Neural crest cell (in vitro differentiated cells): ENCODE data around the gene PIGZ. TPM values are rescaled to one million over a fixed set of nuclear protein-coding genes. Genes with fewer than 3 reads are reported as not detected.

Source experiments
- DNase-seq: peaks from one replicate; pipeline ENCODE4 v3.0.0; 2021; ENCODE audit warnings: low read depth, mixed read lengths, low spot score
- H3K27ac Mint-ChIP-seq: one replicate; pipeline ENCODE4 v1.8.0; 2021; ENCODE audit warnings: mild to moderate bottlenecking, mixed read lengths; ENCODE audit not compliant: unreplicated experiment
- H3K27me3 Mint-ChIP-seq: 2 replicates; pipeline ENCODE4 v1.8.0; 2021; ENCODE audit warnings: low read depth, mild to moderate bottlenecking, mixed read lengths
- H3K36me3 Mint-ChIP-seq: 2 replicates; pipeline ENCODE4 v1.8.0; 2021; ENCODE audit warnings: low read depth, mild to moderate bottlenecking, mixed read lengths
- H3K4me1 Mint-ChIP-seq: 2 replicates; pipeline ENCODE4 v1.8.0; 2021; ENCODE audit warnings: mixed read lengths
- H3K4me3 Mint-ChIP-seq: one replicate; pipeline ENCODE4 v1.8.0; 2021; ENCODE audit warnings: mild to moderate bottlenecking, mixed read lengths
- H3K9me3 Mint-ChIP-seq: 2 replicates; pipeline ENCODE4 v1.8.0; 2021; ENCODE audit warnings: mixed read lengths
- CTCF ChIP-seq: fragments of 200-600 bp; sonication (generic); conservative IDR thresholded peaks from 2 replicates; pipeline ENCODE4 v1.5.0; 2021; ENCODE audit warnings: antibody characterized with exemption, mild to moderate bottlenecking
- total RNA-seq: library from RNA; stranded (reverse); gene quantifications from 2 replicates; pipeline ENCODE4 v1.2.1, GENCODE V29; 2021

PIGZ gene
- total RNA-seq, 1 donor from 2014 or later = 1.9 TPM

DNA sequence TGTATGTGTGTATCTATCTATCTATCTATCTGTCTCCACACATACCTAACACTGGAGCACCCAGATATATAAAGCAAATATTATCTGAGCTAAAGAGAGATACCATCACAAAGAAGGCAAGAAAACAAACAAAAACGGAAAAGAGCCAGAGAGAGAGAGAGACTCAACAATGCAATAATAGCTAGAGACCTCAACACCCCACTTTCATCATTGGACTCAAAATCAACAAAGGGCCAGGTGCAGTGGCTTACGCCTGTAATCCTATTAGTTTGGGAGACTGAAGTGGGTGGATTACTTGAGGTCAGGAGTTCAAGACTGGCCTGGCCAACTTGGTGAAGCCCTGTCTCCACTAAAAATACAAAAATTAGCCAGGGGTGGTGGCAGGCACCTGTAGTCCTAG is 49.7 kb downstream of the PIGZ start:
- H3K4me1 Mint-ChIP-seq = no peaks in the 10 kb centered on the region
- no peak for TF ChIP-seq CTCF
- H3K27ac Mint-ChIP-seq = no peak overlapping the region
- no peak for DNase-seq
- H3K27me3 Mint-ChIP-seq = no peaks in the 10 kb centered on the region
- H3K36me3 Mint-ChIP-seq = peaks cover 27% of the 10 kb centered on the region
- H3K4me3 Mint-ChIP-seq = no peak overlapping the region
- H3K9me3 Mint-ChIP-seq = no peaks in the 10 kb centered on the region

- TF ChIP-seq CTCF = no peak
- Mint-ChIP-seq H3K4me3 (no peak overlapping the region), H3K9me3 (no peaks in the 10 kb centered on the region), H3K27me3 (no peaks in the 10 kb centered on the region), H3K27ac (no peak overlapping the region), H3K4me1 (no peaks in the 10 kb centered on the region), H3K36me3 (peaks cover 31% of the 10 kb centered on the region)
- DNase-seq = no peak
These were observed 51.6 kb downstream of the PIGZ start for GRCh38 chr3:196916995-196917394.

GRCh38 chr3:196916221-196916620 is 52.4 kb downstream of the PIGZ start:
- H3K9me3 Mint-ChIP-seq = no peaks in the 10 kb centered on the region
- H3K4me1 Mint-ChIP-seq = no peaks in the 10 kb centered on the region
- H3K36me3 Mint-ChIP-seq = peaks cover 35% of the 10 kb centered on the region
- DNase-seq = no peak
- H3K27ac Mint-ChIP-seq = no peak overlapping the region
- H3K27me3 Mint-ChIP-seq = no peaks in the 10 kb centered on the region
- TF ChIP-seq CTCF = no peak
- H3K4me3 Mint-ChIP-seq = no peak overlapping the region

DNA sequence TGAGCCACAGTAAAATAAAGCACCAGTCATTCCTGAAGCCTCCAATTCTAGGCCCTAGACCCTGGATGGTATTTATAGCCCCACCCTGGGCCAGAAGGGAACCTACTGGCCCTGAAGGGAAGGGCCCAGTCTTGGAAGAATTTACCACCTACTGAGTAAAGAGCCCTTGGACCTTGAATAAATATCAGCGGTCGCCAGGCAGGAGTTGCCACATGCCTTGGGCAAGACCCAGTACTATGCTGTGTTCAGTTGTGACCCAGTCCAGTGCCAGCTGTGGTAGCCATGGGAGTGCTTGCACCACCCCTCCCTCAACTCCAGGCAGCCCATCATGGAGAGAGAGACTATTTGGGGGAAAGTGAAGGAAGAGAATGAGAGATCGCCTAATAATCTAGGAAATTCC is 53.3 kb downstream of the PIGZ start:
- Mint-ChIP-seq H3K36me3 (peaks cover 39% of the 10 kb centered on the region), H3K9me3 (no peaks in the 10 kb centered on the region), H3K4me1 (no peaks in the 10 kb centered on the region), H3K4me3 (no peak overlapping the region), H3K27me3 (no peaks in the 10 kb centered on the region), H3K27ac (no peak overlapping the region)
- no peak for TF ChIP-seq CTCF
- no peak for DNase-seq

DNA sequence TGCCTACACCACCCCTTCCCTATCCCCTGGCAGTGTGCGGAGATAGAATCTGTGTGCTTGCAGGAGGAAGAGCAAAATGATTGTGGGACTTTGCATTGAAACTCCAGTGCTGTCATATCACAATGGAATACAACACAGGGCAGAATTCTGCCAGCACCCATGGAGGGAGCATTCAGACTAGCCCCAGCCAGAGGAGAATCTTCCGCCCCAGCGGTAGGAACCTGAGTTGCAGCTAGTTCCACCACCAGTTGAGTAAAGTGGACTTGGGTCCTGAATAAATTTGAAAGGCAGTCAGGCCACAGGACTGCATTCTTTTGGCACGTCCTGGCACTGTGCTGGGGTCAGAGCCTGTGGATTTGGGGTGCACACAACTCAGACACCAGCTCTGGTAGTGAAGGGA is 53.8 kb downstream of the PIGZ start:
- Mint-ChIP-seq H3K4me3 (no peak overlapping the region), H3K36me3 (peaks cover 41% of the 10 kb centered on the region), H3K27me3 (no peaks in the 10 kb centered on the region), H3K9me3 (no peaks in the 10 kb centered on the region), H3K4me1 (no peaks in the 10 kb centered on the region), H3K27ac (no peak overlapping the region)
- no peak for TF ChIP-seq CTCF
- DNase-seq = no peak

GRCh38 chr3:196903740-196904139 is 64.9 kb downstream of the PIGZ start:
- Mint-ChIP-seq H3K27me3 (no peaks in the 10 kb centered on the region), H3K4me1 (no peaks in the 10 kb centered on the region), H3K4me3 (no peak overlapping the region), H3K27ac (no peak overlapping the region), H3K36me3 (peaks cover 25% of the 10 kb centered on the region), H3K9me3 (no peaks in the 10 kb centered on the region)
- TF ChIP-seq CTCF = no peak
- DNase-seq = no peak
